Measurements from ENCODE around the gene LYRM4. TPM values are rescaled to one million over a fixed set of nuclear protein-coding genes. Genes with fewer than 3 reads are reported as not detected.

The LYRM4 gene
- total RNA-seq, 1 experiment from 2014 or later = 44.3 TPM

- no peak overlapping the region for H3K18ac ChIP-seq (ENCODE audit: insufficient read length, low read depth, low read length)
Measured at GRCh38 chr6:5229356-5229755, 31.4 kb downstream of the LYRM4 start.

More at GRCh38 chr6:5229356-5229755, 31.4 kb downstream of the LYRM4 start:
- no peak for DNase-seq
- Histone ChIP-seq H2AK5ac (ENCODE audit: insufficient read length, low read length) (no peak overlapping the region), H2BK20ac (ENCODE audit: low read depth, low read length, poor library complexity, severe bottlenecking) (no peak overlapping the region), H4K91ac (ENCODE audit: insufficient read length, low read depth, low read length) (no peak overlapping the region), H3K79me2 (ENCODE audit: insufficient read depth, low read length) (no peaks in the 10 kb centered on the region), H3K79me1 (ENCODE audit: insufficient read depth, low read depth, low read length, poor library complexity, severe bottlenecking) (peaks cover 3% of the 10 kb centered on the region), H3K4ac (ENCODE audit: low read depth, low read length) (no peak overlapping the region), H3K23ac (ENCODE audit: insufficient read length, low read depth, low read length) (no peak overlapping the region), H2AFZ (ENCODE audit: low read length) (no peak overlapping the region), H3K9me3 (ENCODE audit: control insufficient read depth, low read depth, low read length) (no peaks in the 10 kb centered on the region), H4K8ac (replicated peaks; ENCODE audit: insufficient read length, low read depth, low read length) (no peak overlapping the region), H3T11ph (ENCODE audit: low read length) (no peak overlapping the region), H3K27me3 (ENCODE audit: insufficient read depth, low read length) (no peaks in the 10 kb centered on the region), H3K14ac (ENCODE audit: insufficient read depth, low read length) (no peak overlapping the region), H2BK12ac (ENCODE audit: insufficient read length, low read depth, low read length) (no peak overlapping the region), H3K23me2 (ENCODE audit: insufficient read length, low read depth, low read length, poor library complexity, severe bottlenecking) (no peaks in the 10 kb centered on the region), H3K27ac (ENCODE audit: insufficient read length, low read depth, low read length) (no peak overlapping the region), H2BK15ac (ENCODE audit: low read depth, low read length) (no peak overlapping the region), H4K5ac (ENCODE audit: insufficient read length, low read depth, low read length) (no peak overlapping the region), H3K4me2 (ENCODE audit: insufficient read depth, insufficient read length, low read length) (no peak overlapping the region), H2BK5ac (ENCODE audit: insufficient read length, low read length) (no peak overlapping the region), H3K56ac (ENCODE audit: insufficient read length, low read depth, low read length) (no peak overlapping the region), H3K4me1 (ENCODE audit: insufficient read depth, low read length) (peaks cover 3% of the 10 kb centered on the region; the same call in 1 of the 2 replicates), H3K9ac (ENCODE audit: extremely low read depth, insufficient read length, low read length) (no peak overlapping the region), H4K20me1 (ENCODE audit: control insufficient read depth, insufficient read depth, insufficient read length) (no peaks in the 10 kb centered on the region), H2BK120ac (ENCODE audit: low read depth, low read length, poor library complexity, severe bottlenecking) (no peak overlapping the region)
- WGBS (ENCODE audit: extremely low coverage, insufficient read length, low lambda C conversion rate) = no CpG with 5 or more reads among the region's 3 CpGs
- H3K4me3 Mint-ChIP-seq = no peak overlapping the region
- H3K9me3 Mint-ChIP-seq = no peaks in the 10 kb centered on the region
- no peak for TF ChIP-seq CTCF (conservative IDR thresholded peaks at IDR 0.05)
- peaks cover 21 to 25% of the 10 kb centered on the region in 2 experiments for H3K4me1 Mint-ChIP-seq
- H3K27me3 Mint-ChIP-seq (ENCODE audit: low read depth) = no peaks in the 10 kb centered on the region
- no peak overlapping the region for H3K27ac Mint-ChIP-seq
- no peaks in the 10 kb centered on the region; a peak in 1 of 7 replicates for H3K36me3 Mint-ChIP-seq (ENCODE audit: insufficient read depth in 1 of 3, low read depth in 3 of 3)

Data from H9 (cell line).